HEK293 (cell line): ENCODE measurements around the gene SLC25A45.
A peak's percentile ranks its signal among the peaks of the same experiment; 100 is the strongest.

Experiments
- GLIS1 ChIP-seq: fragments of 450-650 bp; formaldehyde crosslinking; IDR thresholded peaks from 2 replicates; pipeline ENCODE4 v1.5.1; 2016; ENCODE audit warnings: missing biosample characterization, missing genetic modification characterization
- HOXC10 ChIP-seq: sonication (generic); formaldehyde crosslinking; IDR thresholded peaks from 2 replicates; pipeline ENCODE4 v1.8.1; 2023; ENCODE audit warnings: mild to moderate bottlenecking, missing genetic modification reagents
- SCRT2 ChIP-seq: fragments of 450-650 bp; formaldehyde crosslinking; IDR thresholded peaks from 2 replicates; pipeline ENCODE4 v1.5.1; 2016; ENCODE audit warnings: missing biosample characterization, missing genetic modification characterization
- SP3 ChIP-seq: fragments of 450-650 bp; formaldehyde crosslinking; IDR thresholded peaks from 2 replicates; pipeline ENCODE4 v1.5.1; 2016; ENCODE audit warnings: missing biosample characterization, missing genetic modification characterization
- WT1 ChIP-seq: fragments of 450-650 bp; formaldehyde crosslinking; IDR thresholded peaks from 2 replicates; pipeline ENCODE4 v1.5.1; 2016; ENCODE audit warnings: missing biosample characterization, missing genetic modification characterization
- ZNF157 ChIP-seq: fragments of 450-650 bp; formaldehyde crosslinking; IDR thresholded peaks from 2 replicates; pipeline ENCODE4 v1.5.1; 2016; ENCODE audit warnings: missing biosample characterization, missing genetic modification characterization
- ZNF16 ChIP-seq: fragments of 450-650 bp; formaldehyde crosslinking; IDR thresholded peaks from 2 replicates; pipeline ENCODE4 v1.5.1; 2016; ENCODE audit warnings: low read depth, missing biosample characterization, missing genetic modification characterization
- ZNF341 ChIP-seq: fragments of 450-650 bp; formaldehyde crosslinking; IDR thresholded peaks from 2 replicates; pipeline ENCODE4; 2016; ENCODE audit warnings: low read depth, missing biosample characterization, missing genetic modification characterization
- ZNF366 ChIP-seq: fragments of 450-650 bp; formaldehyde crosslinking; conservative IDR thresholded peaks from 2 replicates; pipeline ENCODE4 v1.5.1; 2016; ENCODE audit warnings: missing biosample characterization, missing genetic modification characterization
- ZNF426 ChIP-seq: fragments of 450-650 bp; formaldehyde crosslinking; IDR thresholded peaks from 2 replicates; pipeline ENCODE4 v1.5.1; 2017; ENCODE audit warnings: missing biosample characterization, missing genetic modification characterization, mild to moderate bottlenecking, inconsistent platforms, moderate library complexity
- ZNF529 ChIP-seq: fragments of 450-650 bp; formaldehyde crosslinking; IDR thresholded peaks from 2 replicates; pipeline ENCODE4 v1.5.1; 2017; ENCODE audit warnings: missing genetic modification characterization, missing biosample characterization; ENCODE audit not compliant: insufficient replicate concordance
- ZNF555 ChIP-seq: fragments of 450-650 bp; formaldehyde crosslinking; conservative IDR thresholded peaks from 2 replicates; pipeline ENCODE4 v1.5.1; 2017; ENCODE audit warnings: missing biosample characterization, mild to moderate bottlenecking, missing genetic modification characterization, inconsistent platforms
- ZNF747 ChIP-seq: fragments of 450-650 bp; formaldehyde crosslinking; IDR thresholded peaks from 2 replicates; pipeline ENCODE4 v1.5.1; 2016; ENCODE audit warnings: missing biosample characterization, missing genetic modification characterization
- ZXDB ChIP-seq: fragments of 450-650 bp; formaldehyde crosslinking; IDR thresholded peaks from 2 replicates; pipeline ENCODE4 v1.5.1; 2016; ENCODE audit warnings: missing biosample characterization, missing genetic modification characterization
- TF ChIP-seq, protein P1 (sequence below): fragments of 450-650 bp; formaldehyde crosslinking; IDR thresholded peaks from 2 replicates; pipeline ENCODE4 v1.5.1; 2016; ENCODE audit warnings: missing biosample characterization, missing genetic modification characterization
- TF ChIP-seq, protein P2 (sequence below): fragments of 450-650 bp; formaldehyde crosslinking; IDR thresholded peaks from 2 replicates; pipeline ENCODE4 v1.5.1; 2016; ENCODE audit warnings: missing biosample characterization, missing genetic modification characterization
- TF ChIP-seq, protein P3 (sequence below): fragments of 450-650 bp; formaldehyde crosslinking; IDR thresholded peaks from 2 replicates; pipeline ENCODE4 v1.5.0; 2017; ENCODE audit warnings: missing biosample characterization, missing genetic modification characterization, borderline replicate concordance
- TF ChIP-seq, protein P4 (sequence below): fragments of 450-650 bp; formaldehyde crosslinking; IDR thresholded peaks from 2 replicates; pipeline ENCODE4 v1.5.1; 2016; ENCODE audit warnings: missing biosample characterization, missing genetic modification characterization

SLC25A45 gene

DNA sequence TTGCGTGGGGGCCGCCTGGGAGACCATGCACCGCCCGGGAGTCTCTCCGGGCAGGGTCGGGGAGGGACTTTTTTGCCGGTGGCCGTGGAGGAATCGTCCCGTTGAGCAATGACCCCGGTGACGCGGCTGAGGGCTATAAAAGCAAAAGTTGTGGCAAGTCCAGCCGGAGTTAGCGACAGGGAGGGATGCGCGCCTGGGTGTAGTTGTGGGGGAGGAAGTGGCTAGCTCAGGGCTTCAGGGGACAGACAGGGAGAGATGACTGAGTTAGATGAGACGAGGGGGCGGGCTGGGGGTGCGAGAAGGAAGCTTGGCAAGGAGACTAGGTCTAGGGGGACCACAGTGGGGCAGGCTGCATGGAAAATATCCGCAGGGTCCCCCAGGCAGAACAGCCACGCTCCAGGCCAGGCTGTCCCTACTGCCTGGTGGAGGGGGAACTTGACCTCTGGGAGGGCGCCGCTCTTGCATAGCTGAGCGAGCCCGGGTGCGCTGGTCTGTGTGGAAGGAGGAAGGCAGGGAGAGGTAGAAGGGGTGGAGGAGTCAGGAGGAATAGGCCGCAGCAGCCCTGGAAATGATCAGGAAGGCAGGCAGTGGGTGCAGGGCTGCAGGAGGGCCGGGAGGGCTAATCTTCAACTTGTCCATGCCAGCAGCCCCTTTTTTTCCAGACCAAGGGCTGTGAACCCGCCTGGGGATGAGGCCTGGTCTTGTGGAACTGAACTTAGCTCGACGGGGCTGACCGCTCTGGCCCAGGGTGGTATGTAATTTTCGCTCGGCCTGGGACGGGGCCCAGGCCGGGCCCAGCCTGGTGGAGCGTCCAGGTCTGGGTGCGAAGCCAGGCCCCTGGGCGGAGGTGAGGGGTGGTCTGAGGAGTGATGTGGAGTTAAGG, 40.4 kb upstream of the SLC25A45 start, which contains the start of gene NEAT1 (continued):
- TF ChIP-seq, protein P1, sequence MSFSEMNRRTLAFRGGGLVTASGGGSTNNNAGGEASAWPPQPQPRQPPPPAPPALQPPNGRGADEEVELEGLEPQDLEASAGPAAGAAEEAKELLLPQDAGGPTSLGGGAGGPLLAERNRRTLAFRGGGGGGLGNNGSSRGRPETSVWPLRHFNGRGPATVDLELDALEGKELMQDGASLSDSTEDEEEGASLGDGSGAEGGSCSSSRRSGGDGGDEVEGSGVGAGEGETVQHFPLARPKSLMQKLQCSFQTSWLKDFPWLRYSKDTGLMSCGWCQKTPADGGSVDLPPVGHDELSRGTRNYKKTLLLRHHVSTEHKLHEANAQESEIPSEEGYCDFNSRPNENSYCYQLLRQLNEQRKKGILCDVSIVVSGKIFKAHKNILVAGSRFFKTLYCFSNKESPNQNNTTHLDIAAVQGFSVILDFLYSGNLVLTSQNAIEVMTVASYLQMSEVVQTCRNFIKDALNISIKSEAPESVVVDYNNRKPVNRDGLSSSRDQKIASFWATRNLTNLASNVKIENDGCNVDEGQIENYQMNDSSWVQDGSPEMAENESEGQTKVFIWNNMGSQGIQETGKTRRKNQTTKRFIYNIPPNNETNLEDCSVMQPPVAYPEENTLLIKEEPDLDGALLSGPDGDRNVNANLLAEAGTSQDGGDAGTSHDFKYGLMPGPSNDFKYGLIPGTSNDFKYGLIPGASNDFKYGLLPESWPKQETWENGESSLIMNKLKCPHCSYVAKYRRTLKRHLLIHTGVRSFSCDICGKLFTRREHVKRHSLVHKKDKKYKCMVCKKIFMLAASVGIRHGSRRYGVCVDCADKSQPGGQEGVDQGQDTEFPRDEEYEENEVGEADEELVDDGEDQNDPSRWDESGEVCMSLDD (tag by site-specific recombination), result no peak; the same call in 1 of the 2 replicates
- TF ChIP-seq ZNF555 (tag by site-specific recombination) (no peak), ZNF157 (no peak), SP3 (tag by site-specific recombination) (peak; percentile 71), ZNF366 (tag by site-specific recombination) (peak; percentile 89), WT1 (tag by site-specific recombination) (peak; percentile 54), HOXC10 (0 out of 2 replicates have a peak, but pooled peaks have one; percentile 12), ZNF529 (tag by site-specific recombination) (no peak), ZNF341 (peak; percentile 88), ZXDB (tag by site-specific recombination) (no peak; the same call in 1 of the 2 replicates), SCRT2 (tag by site-specific recombination) (peak; percentile 29; the same call in 1 of the 2 replicates), GLIS1 (tag by site-specific recombination) (peak; percentile 67), ZNF747 (no peak), ZNF16 (no peak), ZNF426 (tag by site-specific recombination) (no peak)
- TF ChIP-seq, protein P2, sequence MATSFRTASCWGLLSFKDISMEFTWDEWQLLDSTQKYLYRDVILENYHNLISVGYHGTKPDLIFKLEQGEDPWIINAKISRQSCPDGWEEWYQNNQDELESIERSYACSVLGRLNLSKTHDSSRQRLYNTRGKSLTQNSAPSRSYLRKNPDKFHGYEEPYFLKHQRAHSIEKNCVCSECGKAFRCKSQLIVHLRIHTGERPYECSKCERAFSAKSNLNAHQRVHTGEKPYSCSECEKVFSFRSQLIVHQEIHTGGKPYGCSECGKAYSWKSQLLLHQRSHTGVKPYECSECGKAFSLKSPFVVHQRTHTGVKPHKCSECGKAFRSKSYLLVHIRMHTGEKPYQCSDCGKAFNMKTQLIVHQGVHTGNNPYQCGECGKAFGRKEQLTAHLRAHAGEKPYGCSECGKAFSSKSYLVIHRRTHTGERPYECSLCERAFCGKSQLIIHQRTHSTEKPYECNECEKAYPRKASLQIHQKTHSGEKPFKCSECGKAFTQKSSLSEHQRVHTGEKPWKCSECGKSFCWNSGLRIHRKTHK, result no peak
- TF ChIP-seq, protein P3, sequence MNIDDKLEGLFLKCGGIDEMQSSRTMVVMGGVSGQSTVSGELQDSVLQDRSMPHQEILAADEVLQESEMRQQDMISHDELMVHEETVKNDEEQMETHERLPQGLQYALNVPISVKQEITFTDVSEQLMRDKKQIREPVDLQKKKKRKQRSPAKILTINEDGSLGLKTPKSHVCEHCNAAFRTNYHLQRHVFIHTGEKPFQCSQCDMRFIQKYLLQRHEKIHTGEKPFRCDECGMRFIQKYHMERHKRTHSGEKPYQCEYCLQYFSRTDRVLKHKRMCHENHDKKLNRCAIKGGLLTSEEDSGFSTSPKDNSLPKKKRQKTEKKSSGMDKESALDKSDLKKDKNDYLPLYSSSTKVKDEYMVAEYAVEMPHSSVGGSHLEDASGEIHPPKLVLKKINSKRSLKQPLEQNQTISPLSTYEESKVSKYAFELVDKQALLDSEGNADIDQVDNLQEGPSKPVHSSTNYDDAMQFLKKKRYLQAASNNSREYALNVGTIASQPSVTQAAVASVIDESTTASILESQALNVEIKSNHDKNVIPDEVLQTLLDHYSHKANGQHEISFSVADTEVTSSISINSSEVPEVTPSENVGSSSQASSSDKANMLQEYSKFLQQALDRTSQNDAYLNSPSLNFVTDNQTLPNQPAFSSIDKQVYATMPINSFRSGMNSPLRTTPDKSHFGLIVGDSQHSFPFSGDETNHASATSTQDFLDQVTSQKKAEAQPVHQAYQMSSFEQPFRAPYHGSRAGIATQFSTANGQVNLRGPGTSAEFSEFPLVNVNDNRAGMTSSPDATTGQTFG, result no peak; the same call in 1 of the 2 replicates
- TF ChIP-seq, protein P4, sequence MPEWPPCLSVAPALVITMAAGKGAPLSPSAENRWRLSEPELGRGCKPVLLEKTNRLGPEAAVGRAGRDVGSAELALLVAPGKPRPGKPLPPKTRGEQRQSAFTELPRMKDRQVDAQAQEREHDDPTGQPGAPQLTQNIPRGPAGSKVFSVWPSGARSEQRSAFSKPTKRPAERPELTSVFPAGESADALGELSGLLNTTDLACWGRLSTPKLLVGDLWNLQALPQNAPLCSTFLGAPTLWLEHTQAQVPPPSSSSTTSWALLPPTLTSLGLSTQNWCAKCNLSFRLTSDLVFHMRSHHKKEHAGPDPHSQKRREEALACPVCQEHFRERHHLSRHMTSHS (tag by site-specific recombination), result peak; percentile 19; the same call in 1 of the 2 replicates
